Measurements from ENCODE around the gene ARL5B. TPM values are rescaled to one million over a fixed set of nuclear protein-coding genes. Genes with fewer than 3 reads are reported as not detected.
A peak's percentile ranks its signal among the peaks of the same experiment; 100 is the strongest.

Gene ARL5B
- total RNA-seq, 1 experiment from 2014 or later, result 8.1 TPM

GRCh38 chr10:18660816-18661431 is 1.7 kb downstream of the ARL5B start:
- H3K27ac ChIP-seq (ENCODE audit: low read length), result no peak overlapping the region
- POLR2A ChIA-PET (ENCODE audit: unreplicated experiment), result no interaction called here

DNA sequence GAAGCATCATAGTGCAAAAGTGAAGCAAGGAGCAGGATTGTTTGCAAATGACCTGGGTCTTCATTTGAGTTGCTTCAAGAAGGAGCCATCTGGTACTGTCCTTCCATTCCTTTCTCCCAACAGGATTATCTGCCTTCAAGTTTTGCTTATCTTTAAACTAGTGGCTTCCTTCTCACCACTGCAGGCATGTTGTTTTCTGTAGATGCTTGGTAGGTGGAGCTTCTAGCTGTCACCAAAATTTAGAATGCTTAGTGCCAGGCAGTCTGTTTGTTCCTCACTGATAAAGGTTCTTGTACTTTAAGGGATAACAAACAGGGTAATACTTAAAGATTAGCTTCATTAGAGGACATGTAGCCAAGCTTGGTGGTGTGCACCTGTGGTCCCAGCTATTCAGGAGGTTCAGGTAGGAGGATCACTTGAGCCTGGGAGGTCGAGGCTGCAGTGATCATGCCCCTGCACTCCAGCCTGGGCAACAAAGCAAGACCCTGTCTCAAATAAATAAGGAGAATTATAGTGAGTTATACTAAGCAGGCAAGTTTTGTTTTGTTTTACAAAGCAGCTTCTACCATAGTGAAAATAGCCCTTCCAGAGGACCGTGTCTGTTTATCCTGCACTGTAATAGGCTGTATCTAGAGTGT is 5.7 kb downstream of the ARL5B start:
- intact Hi-C loops (cut with micrococcal nuclease), result no loop called here
- peaks cover 11% of the 10 kb centered on the region for H3K36me3 ChIP-seq (ENCODE audit: low read depth, low read length)
- H3K9ac ChIP-seq (ENCODE audit: low read length), result no peak overlapping the region
- peak overlapping the region; percentile 20; the same call in 1 of the 2 replicates for H3K4me3 ChIP-seq (ENCODE audit: low read length)
- H3K27me3 ChIP-seq (ENCODE audit: low read length), result no peaks in the 10 kb centered on the region
- POLR2A ChIA-PET (ENCODE audit: unreplicated experiment), result no interaction called here
- peak overlapping the region; percentile 52; the same call in 1 of the 2 replicates for H3K27ac ChIP-seq (ENCODE audit: low read length)
- H3K4me1 ChIP-seq (ENCODE audit: insufficient read depth, low read length), result peaks cover 35% of the 10 kb centered on the region
- no peak for TF ChIP-seq EZH2 (IDR thresholded peaks at IDR 0.05; ENCODE audit: low read length, unreplicated experiment)
- no peak for TF ChIP-seq EZH2phosphoT487 (IDR thresholded peaks at IDR 0.05; ENCODE audit: borderline replicate concordance, low read length)
- TF ChIP-seq CTCF (conservative IDR thresholded peaks at IDR 0.05; ENCODE audit: low read depth, low read length), result no peak
- no peaks in the 10 kb centered on the region for H3K9me3 ChIP-seq (ENCODE audit: low read length)
- H2AFZ ChIP-seq (ENCODE audit: low read length), result no peak overlapping the region
- ATAC-seq (peak; percentile 12; the same call in 1 of the 2 replicates), DNase-seq (no peak)
- H3F3A ChIP-seq (ENCODE audit: low read length, unreplicated experiment), result no peaks in the 10 kb centered on the region
- H3K4me2 ChIP-seq (ENCODE audit: low read length), result peak overlapping the region; percentile 70
- peaks cover 86% of the 10 kb centered on the region for H3K79me2 ChIP-seq (ENCODE audit: low read length)
- no TSS peak for BruUV-seq (replicated peaks)
- no peaks in the 10 kb centered on the region for H3K9me2 ChIP-seq (replicated peaks; ENCODE audit: low read length)
- peaks cover 15% of the 10 kb centered on the region for H4K20me1 ChIP-seq (ENCODE audit: low read length)
- CTCF ChIA-PET, result no interaction called here

More at GRCh38 chr10:18660816-18661431, 1.7 kb downstream of the ARL5B start:
- no peaks in the 10 kb centered on the region for H3K9me3 ChIP-seq (ENCODE audit: low read length)
- DNase-seq, result no peak
- TF ChIP-seq EZH2 (IDR thresholded peaks at IDR 0.05; ENCODE audit: low read length, unreplicated experiment), result no peak
- TF ChIP-seq EZH2phosphoT487 (IDR thresholded peaks at IDR 0.05; ENCODE audit: borderline replicate concordance, low read length), result no peak
- no peak for TF ChIP-seq CTCF (conservative IDR thresholded peaks at IDR 0.05; ENCODE audit: low read depth, low read length)
- peaks cover 72% of the 10 kb centered on the region for H3K79me2 ChIP-seq (ENCODE audit: low read length)
- H4K20me1 ChIP-seq (ENCODE audit: low read length), result peaks cover 10% of the 10 kb centered on the region
- CTCF ChIA-PET, result no interaction called here
- no peak for ATAC-seq
- no peaks in the 10 kb centered on the region for H3K27me3 ChIP-seq (ENCODE audit: low read length)
- no TSS peak for BruUV-seq (replicated peaks)
- intact Hi-C loops (cut with micrococcal nuclease), result no loop called here
- H2AFZ ChIP-seq (ENCODE audit: low read length), result no peak overlapping the region
- peak overlapping the region; percentile 97 for H3K4me2 ChIP-seq (ENCODE audit: low read length)
- H3K9ac ChIP-seq (ENCODE audit: low read length), result peak overlapping the region; percentile 94; the same call in 1 of the 2 replicates
- H3K36me3 ChIP-seq (ENCODE audit: low read depth, low read length), result no peaks in the 10 kb centered on the region
- no peaks in the 10 kb centered on the region for H3K9me2 ChIP-seq (replicated peaks; ENCODE audit: low read length)
- peaks cover 29% of the 10 kb centered on the region for H3K4me1 ChIP-seq (ENCODE audit: insufficient read depth, low read length)
- peak overlapping the region; percentile 79 for H3K4me3 ChIP-seq (ENCODE audit: low read length)
- no peaks in the 10 kb centered on the region for H3F3A ChIP-seq (ENCODE audit: low read length, unreplicated experiment)

All from PC-3 (cell line).